H1 (cell line): ENCODE data around the gene BRS3.

Experiments used
- EP300 ChIP-seq, 2 experiments: IDR thresholded peaks; 1 replicate in 1 of 2; 2 replicates in 1 of 2; pipeline ENCODE4 v1.6.1; 2011 to 2012; ENCODE audit warnings: low read depth in 2 of 2, low read length in 2 of 2, mild to moderate bottlenecking in 2 of 2, borderline replicate concordance in 1 of 2, inconsistent platforms in 1 of 2, moderate library complexity in 1 of 2
- EZH2 ChIP-seq: fragments of 200-600 bp; sonication (generic); IDR thresholded peaks from 2 replicates; pipeline ENCODE4 v1.7.1; 2012; ENCODE audit warnings: low read depth, mild to moderate bottlenecking, moderate library complexity, low read length, inconsistent platforms; ENCODE audit not compliant: severe bottlenecking
- FOSL1 ChIP-seq: IDR thresholded peaks from 2 replicates; pipeline ENCODE4 v1.6.1; 2011; ENCODE audit warnings: mild to moderate bottlenecking, low read depth, low read length, moderate library complexity; ENCODE audit not compliant: insufficient read depth
- POLR2A ChIP-seq, 2 experiments: IDR thresholded peaks; 1 replicate in 1 of 2; 2 replicates in 1 of 2; pipeline ENCODE4 v1.6.1; 2011; ENCODE audit warnings: low read depth in 2 of 2, low read length in 2 of 2, mild to moderate bottlenecking in 2 of 2; ENCODE audit errors: control extremely low read depth in 1 of 2
- SIX5 ChIP-seq: IDR thresholded peaks from 2 replicates; pipeline ENCODE4 v1.6.1; 2011; ENCODE audit warnings: mild to moderate bottlenecking, low read depth, low read length
- TBP ChIP-seq: IDR thresholded peaks from 2 replicates; pipeline ENCODE4 v1.6.1; 2011; ENCODE audit warnings: low read depth, low read length, improper control_type of control experiment
- TF ChIP-seq, protein P1 (sequence below), 3 experiments: IDR thresholded peaks; 1 replicate in 2 of 3; 2 replicates in 1 of 3; pipeline versions ENCODE4 v1.5.1 to v1.6.1; 2011; ENCODE audit warnings: low read length in 3 of 3, mild to moderate bottlenecking in 3 of 3, inconsistent platforms in 2 of 3, low read depth in 1 of 3, moderate library complexity in 1 of 3; ENCODE audit not compliant: insufficient read depth in 1 of 3; ENCODE audit errors: control extremely low read depth in 1 of 3

DNA sequence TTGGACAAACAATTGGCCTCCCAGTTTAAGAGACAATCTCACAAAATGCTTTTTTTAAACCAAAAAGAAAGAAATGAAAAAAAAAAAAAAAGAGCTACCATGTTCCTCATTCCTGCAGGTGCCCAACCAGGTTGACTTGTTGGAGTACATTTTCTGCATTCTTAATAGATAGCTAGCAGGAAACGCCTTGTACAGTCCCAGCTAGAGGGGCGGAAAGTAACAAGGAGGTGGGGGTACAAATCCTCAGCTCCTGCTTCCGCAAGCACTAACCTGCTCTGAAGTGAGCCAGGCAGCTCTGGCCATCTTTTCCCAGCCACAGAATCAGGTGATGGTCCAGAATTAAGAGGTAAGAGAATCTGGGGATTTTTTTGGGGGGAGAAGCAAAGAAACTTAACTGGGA lies 44.2 kb downstream of the BRS3 start, which contains the start of gene VGLL1:
- TF ChIP-seq FOSL1 (no peak), SIX5 (no peak), EP300 (IDR thresholded peaks at IDR 0.05; ENCODE audit: borderline replicate concordance in 1 of 2, low read depth in 2 of 2, low read length in 2 of 2) (no peak), TBP (no peak), EZH2 (no peak), POLR2A (IDR thresholded peaks at IDR 0.05; ENCODE audit: control extremely low read depth in 1 of 2, low read depth in 2 of 2, low read length in 2 of 2) (no peak)
- TF ChIP-seq, protein P1, sequence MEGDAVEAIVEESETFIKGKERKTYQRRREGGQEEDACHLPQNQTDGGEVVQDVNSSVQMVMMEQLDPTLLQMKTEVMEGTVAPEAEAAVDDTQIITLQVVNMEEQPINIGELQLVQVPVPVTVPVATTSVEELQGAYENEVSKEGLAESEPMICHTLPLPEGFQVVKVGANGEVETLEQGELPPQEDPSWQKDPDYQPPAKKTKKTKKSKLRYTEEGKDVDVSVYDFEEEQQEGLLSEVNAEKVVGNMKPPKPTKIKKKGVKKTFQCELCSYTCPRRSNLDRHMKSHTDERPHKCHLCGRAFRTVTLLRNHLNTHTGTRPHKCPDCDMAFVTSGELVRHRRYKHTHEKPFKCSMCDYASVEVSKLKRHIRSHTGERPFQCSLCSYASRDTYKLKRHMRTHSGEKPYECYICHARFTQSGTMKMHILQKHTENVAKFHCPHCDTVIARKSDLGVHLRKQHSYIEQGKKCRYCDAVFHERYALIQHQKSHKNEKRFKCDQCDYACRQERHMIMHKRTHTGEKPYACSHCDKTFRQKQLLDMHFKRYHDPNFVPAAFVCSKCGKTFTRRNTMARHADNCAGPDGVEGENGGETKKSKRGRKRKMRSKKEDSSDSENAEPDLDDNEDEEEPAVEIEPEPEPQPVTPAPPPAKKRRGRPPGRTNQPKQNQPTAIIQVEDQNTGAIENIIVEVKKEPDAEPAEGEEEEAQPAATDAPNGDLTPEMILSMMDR (IDR thresholded peaks at IDR 0.05; ENCODE audit: control extremely low read depth in 1 of 3, insufficient read depth in 1 of 3, low read depth in 1 of 3, low read length in 3 of 3), result no peak
